Fibroblast of lung (primary cell): ENCODE measurements around the gene ASTN2.

ENCODE experiments used
- CTCF ChIP-seq, 2 donors: IDR thresholded peaks in 1 of 2; conservative IDR thresholded peaks in 1 of 2; 1 replicate in 1 of 2; 2 replicates in 1 of 2; pipeline ENCODE4 v1.5.1; 2011 to 2012; ENCODE audit warnings: low read length in 2 of 2, control low read depth in 1 of 2, inconsistent platforms in 1 of 2, low read depth in 1 of 2, mild to moderate bottlenecking in 1 of 2
- EZH2 ChIP-seq: IDR thresholded peaks from 2 replicates; pipeline ENCODE4 v1.5.1; 2012; ENCODE audit warnings: low read length, control low read depth, mild to moderate bottlenecking; ENCODE audit errors: missing control alignments

DNA sequence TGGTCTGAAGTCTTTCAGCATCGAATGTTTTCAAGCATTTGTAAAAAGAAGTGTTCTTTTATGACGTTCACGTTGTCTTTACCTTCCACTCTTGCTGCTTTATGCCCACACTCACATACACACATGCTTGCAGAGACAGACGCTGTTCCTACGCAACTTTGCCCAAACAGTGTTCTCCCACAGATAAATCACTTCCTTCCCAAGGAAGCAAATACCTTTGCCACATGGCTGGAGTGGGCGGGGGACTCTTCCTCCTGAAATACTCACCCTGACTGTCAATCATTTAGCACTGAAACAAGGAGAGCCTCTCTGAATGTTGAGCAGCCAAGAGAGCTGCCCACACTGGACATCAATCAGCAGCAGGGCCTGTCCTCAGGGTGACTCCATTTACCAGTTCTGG is 22.4 kb upstream of the ASTN2 start:
- TF ChIP-seq CTCF (conservative IDR thresholded peaks at IDR 0.05 in 1 of 2, IDR thresholded peaks at IDR 0.05 in 1 of 2; ENCODE audit: low read depth in 1 of 2, low read length in 2 of 2), result no peak
- no peak for TF ChIP-seq EZH2
